ENCODE results near the gene UHRF2. TPM values are rescaled to one million over a fixed set of nuclear protein-coding genes. Genes with fewer than 3 reads are reported as not detected.
"Not testable (repeated sequence)": the region's sequence is repeated elsewhere in the genome, so short reads cannot be mapped to it uniquely, and the experiment has no call there.

Gene UHRF2
- total RNA-seq, 1 experiment from 2014 or later, result 39.0 TPM

- H3K4me1 Mint-ChIP-seq; DNase-seq (ENCODE audit: low spot score); H3K27me3 Mint-ChIP-seq (ENCODE audit: low read depth); H3K4me3 Mint-ChIP-seq; CTCF ChIA-PET; H3K27ac Mint-ChIP-seq; POLR2A ChIA-PET; ATAC-seq: not testable (repeated sequence)
- Mint-ChIP-seq H3K36me3 (peaks cover 14% of the 10 kb centered on the region), H3K9me3 (peaks cover 17% of the 10 kb centered on the region)
These were observed 45.7 kb downstream of the UHRF2 start for GRCh38 chr9:6458704-6459103.

GRCh38 chr9:6459718-6460117, 46.7 kb downstream of the UHRF2 start:
- Mint-ChIP-seq H3K4me1 (no peaks in the 10 kb centered on the region), H3K36me3 (peaks cover 14% of the 10 kb centered on the region), H3K9me3 (peaks cover 17% of the 10 kb centered on the region), H3K27ac (no peak overlapping the region), H3K4me3 (no peak overlapping the region), H3K27me3 (ENCODE audit: low read depth) (no peaks in the 10 kb centered on the region)
- no peak for TF ChIP-seq ZBTB21 (CRISPR knock-in tag; IDR thresholded peaks at IDR 0.05; ENCODE audit: borderline replicate concordance)
- TF ChIP-seq HMGA2 (CRISPR knock-in tag; IDR thresholded peaks at IDR 0.05), result no peak
- no peak for TF ChIP-seq ZMAT4 (CRISPR knock-in tag; IDR thresholded peaks at IDR 0.05)
- TF ChIP-seq PREB (CRISPR knock-in tag; IDR thresholded peaks at IDR 0.05; ENCODE audit: borderline replicate concordance), result no peak
- no peak for TF ChIP-seq ZNF512 (CRISPR knock-in tag; IDR thresholded peaks at IDR 0.05; ENCODE audit: borderline replicate concordance)
- no peak for TF ChIP-seq ATF3 (CRISPR knock-in tag; conservative IDR thresholded peaks at IDR 0.05)
- no peak for TF ChIP-seq E2F5 (CRISPR knock-in tag; IDR thresholded peaks at IDR 0.05)
- TF ChIP-seq TCF7 (CRISPR knock-in tag; IDR thresholded peaks at IDR 0.05; ENCODE audit: low read depth), result no peak
- TF ChIP-seq MYBL2 (CRISPR knock-in tag; IDR thresholded peaks at IDR 0.05), result no peak
- no peak for DNase-seq (ENCODE audit: low spot score)
- ATAC-seq, result no peak
- POLR2A ChIA-PET, result interaction anchor here (0.6 kb wide), 1 partner anchor 23 kb away, joined by 3 read pairs; no protein-coding TSS in a partner anchor
- CTCF ChIA-PET, result no interaction called here

- Mint-ChIP-seq H3K27ac (peak overlapping the region; percentile 63; the same call in 1 of the 2 replicates), H3K27me3 (ENCODE audit: low read depth) (no peaks in the 10 kb centered on the region), H3K36me3 (peaks cover 14% of the 10 kb centered on the region), H3K9me3 (peaks cover 14% of the 10 kb centered on the region), H3K4me1 (no peaks in the 10 kb centered on the region), H3K4me3 (no peak overlapping the region)
- no peak for TF ChIP-seq CDX4 (CRISPR knock-in tag; IDR thresholded peaks at IDR 0.05; ENCODE audit: borderline replicate concordance)
- no peak for TF ChIP-seq USF2 (CRISPR knock-in tag; IDR thresholded peaks at IDR 0.05)
- TF ChIP-seq JUN (CRISPR knock-in tag; IDR thresholded peaks at IDR 0.05), result no peak
- no peak for TF ChIP-seq ZMAT4 (CRISPR knock-in tag; IDR thresholded peaks at IDR 0.05)
- TF ChIP-seq NR2C2 (CRISPR knock-in tag; IDR thresholded peaks at IDR 0.05), result no peak
- TF ChIP-seq CREB1 (CRISPR knock-in tag; IDR thresholded peaks at IDR 0.05), result no peak
- no peak for TF ChIP-seq USF1 (CRISPR knock-in tag; IDR thresholded peaks at IDR 0.05)
- CTCF ChIA-PET, result no interaction called here
- POLR2A ChIA-PET, result interaction anchor here (0.6 kb wide), 1 partner anchor 23 kb away, joined by 3 read pairs; no protein-coding TSS in a partner anchor
- no peak for ATAC-seq
- no peak for DNase-seq (ENCODE audit: low spot score)
These were observed 47.3 kb downstream of the UHRF2 start for GRCh38 chr9:6460189-6460768.
